K562 (cell line): ENCODE measurements around the gene HK2. TPM values are rescaled to one million over a fixed set of nuclear protein-coding genes. Genes with fewer than 3 reads are reported as not detected.

Experiments
- ATAC-seq: fragments of 200-7000 bp; cut with Tn5 transposase; 3 replicates; pipeline ENCODE4 v1.9.1; 2020; ENCODE audit warnings: moderate library complexity
- BruUV-seq: library from RNA; stranded (reverse); fragments of 400-500 nt; replicated peaks from 2 replicates; lab custom pipeline; 2021; lab: Mats Ljungman, UMichigan
- CTCF ChIA-PET: fragments of 300-600 bp; formaldehyde crosslinking; extraction: SDS; loops from one replicate; lab custom pipeline; 2021; ENCODE audit warnings: low intra/inter-chr PET ratio; lab: Yijun Ruan, JAX
- POLR2A ChIA-PET: fragments of 300-600, 350-650 bp; sonication (Branson Sonifier 250); formaldehyde crosslinking; extraction: SDS; loops from one replicate; lab custom pipeline; 2021; ENCODE audit warnings: antibody characterized with exemption, inconsistent platforms; lab: Yijun Ruan, JAX
- DNase-seq, 4 experiments: peaks; one replicate each; pipeline versions ENCODE4 v3.0.0 to v3.0.0-alpha.2; 2011 to 2018; ENCODE audit warnings: low spot score in 3 of 4, mixed read lengths in 3 of 4; ENCODE audit errors: extremely low read depth in 1 of 4
- FAIRE-seq: peaks from 2 replicates; lab custom pipeline; 2011; peaks lifted over from hg19 to GRCh38; lab: Jason Lieb, UNC
- H2AFZ ChIP-seq: 2 replicates; pipeline ENCODE4 v1.6.0; 2011; ENCODE audit warnings: low read depth, low read length, control low read depth, inconsistent platforms
- H3K27ac ChIP-seq: fragments of 200-600 bp; 3 replicates; pipeline ENCODE4 v1.8.0; 2011; ENCODE audit warnings: low read depth, mild to moderate bottlenecking, control low read depth, inconsistent platforms, low read length, moderate library complexity, mixed read lengths; ENCODE audit errors: extremely low read depth
- H3K27me3 ChIP-seq, 2 experiments: fragments of 300-600 bp in 1 of 2; 2 replicates in 1 of 2; 3 replicates in 1 of 2; pipeline versions ENCODE4 v1.6.0 to v1.8.0; 2011; ENCODE audit warnings: inconsistent platforms in 2 of 2, low read length in 2 of 2, mild to moderate bottlenecking in 1 of 2, mixed read lengths in 1 of 2, moderate library complexity in 1 of 2; ENCODE audit not compliant: control insufficient read depth in 2 of 2, insufficient read depth in 2 of 2
- H3K36me3 ChIP-seq: fragments of 300-600 bp; 3 replicates; pipeline ENCODE4 v1.8.0; 2011; ENCODE audit warnings: mild to moderate bottlenecking, low read length, inconsistent platforms; ENCODE audit not compliant: control insufficient read depth, insufficient read depth
- H3K4me1 ChIP-seq, 2 experiments: fragments of 200-600 bp in 1 of 2; replicated peaks in 1 of 2; 2 replicates in 1 of 2; 3 replicates in 1 of 2; pipeline versions ENCODE4 v1.5.1 to v1.8.0; 2011; ENCODE audit warnings: inconsistent platforms in 2 of 2, low read length in 2 of 2, mild to moderate bottlenecking in 1 of 2, mixed read lengths in 1 of 2, moderate library complexity in 1 of 2; ENCODE audit not compliant: control insufficient read depth in 2 of 2, insufficient read depth in 2 of 2
- H3K4me2 ChIP-seq: 2 replicates; pipeline ENCODE4 v1.6.1; 2011; ENCODE audit warnings: low read length, control low read depth, inconsistent platforms, mixed read lengths; ENCODE audit not compliant: insufficient read depth
- H3K4me3 ChIP-seq: fragments of 200-600 bp; sonication (generic), shearing (Covaris generic); 2 replicates; pipeline ENCODE4 v1.5.1; 2016; ENCODE audit warnings: control low read depth, inconsistent platforms
- H3K79me2 ChIP-seq: fragments of 200-600 bp; 3 replicates; pipeline ENCODE4 v1.8.0; 2011; ENCODE audit warnings: low read length, inconsistent platforms; ENCODE audit not compliant: control insufficient read depth, insufficient read depth
- H3K9ac ChIP-seq, 2 experiments: 2 replicates each; pipeline versions ENCODE4 v1.6.0 to v1.6.1; 2011; ENCODE audit warnings: low read depth in 2 of 2, low read length in 2 of 2, control low read depth in 1 of 2, inconsistent platforms in 1 of 2, mild to moderate bottlenecking in 1 of 2, mixed read lengths in 1 of 2; ENCODE audit not compliant: insufficient read depth in 1 of 2
- H3K9me1 ChIP-seq: one replicate; pipeline ENCODE4 v1.6.0; 2011; ENCODE audit warnings: inconsistent platforms, mild to moderate bottlenecking, low read length, moderate library complexity; ENCODE audit not compliant: control insufficient read depth, insufficient read depth
- H3K9me3 ChIP-seq: replicated peaks from 2 replicates; pipeline ENCODE4 v1.5.1; 2011; ENCODE audit warnings: low read depth, low read length, inconsistent platforms; ENCODE audit not compliant: control insufficient read depth, insufficient read depth
- H4K20me1 ChIP-seq: replicated peaks from 2 replicates; pipeline ENCODE4 v1.6.1; 2011; ENCODE audit warnings: low read length, inconsistent platforms, mixed read lengths; ENCODE audit not compliant: control insufficient read depth, insufficient read depth
- CREB1 ChIP-seq, 2 experiments: sonication (generic) in 1 of 2; formaldehyde crosslinking in 1 of 2; IDR thresholded peaks; 2 replicates each; pipeline versions ENCODE4 v1.6.1 to v1.8.0; 2012 to 2022; ENCODE audit warnings: inconsistent platforms in 1 of 2, mild to moderate bottlenecking in 1 of 2, missing genetic modification reagents in 1 of 2, moderate library complexity in 1 of 2
- FUS ChIP-seq: fragments of 200-400 bp; formaldehyde crosslinking; optimal IDR thresholded peaks from 2 replicates; pipeline ENCODE3; 2017; ENCODE audit warnings: low read depth, low read length
- LCOR ChIP-seq: sonication (generic); formaldehyde crosslinking; IDR thresholded peaks from 2 replicates; pipeline ENCODE4 v1.8.0; 2022; ENCODE audit warnings: mild to moderate bottlenecking, missing genetic modification reagents
- NCOR1 ChIP-seq: fragments of 450-650 bp; IDR thresholded peaks from 2 replicates; pipeline ENCODE4 v1.6.1; 2016; ENCODE audit warnings: mild to moderate bottlenecking, moderate library complexity
- NFE2L1 ChIP-seq: fragments of 450-650 bp; IDR thresholded peaks from 2 replicates; pipeline ENCODE4 v1.6.1; 2016; ENCODE audit warnings: missing genetic modification characterization, low read depth, mild to moderate bottlenecking, missing compliant biosample characterization, moderate library complexity, borderline replicate concordance
- PHF20 ChIP-seq: fragments of 450-650 bp; IDR thresholded peaks from 2 replicates; pipeline ENCODE4 v1.6.1; 2018; ENCODE audit not compliant: partially characterized antibody
- SIN3A ChIP-seq, 2 experiments: fragments of 150-350 bp in 1 of 2; IDR thresholded peaks; 2 replicates each; pipeline ENCODE4 v1.6.1; 2011 to 2016; ENCODE audit warnings: borderline replicate concordance in 2 of 2, low read depth in 2 of 2, low read length in 2 of 2, mild to moderate bottlenecking in 2 of 2, moderate library complexity in 2 of 2; ENCODE audit not compliant: control insufficient read depth in 1 of 2
- ZBTB8A ChIP-seq: fragments of 450-650 bp; IDR thresholded peaks from 2 replicates; pipeline ENCODE4 v1.6.1; 2018; ENCODE audit warnings: mild to moderate bottlenecking, moderate library complexity; ENCODE audit not compliant: partially characterized antibody
- ZNF133 ChIP-seq: fragments of 250-450 bp; sonication (Bioruptor Pico); IDR thresholded peaks from 2 replicates; pipeline ENCODE4 v1.4.0; 2020; ENCODE audit warnings: mild to moderate bottlenecking
- ZNF212 ChIP-seq: fragments of 450-650 bp; formaldehyde crosslinking; IDR thresholded peaks from 2 replicates; pipeline ENCODE4 v1.4.0; 2020; ENCODE audit warnings: mild to moderate bottlenecking
- WGBS: fragments of 100-300 bp; shearing (Covaris generic); methylation state at CpG from one replicate; pipeline ENCODE4 v1.1.6; 2016; ENCODE audit warnings: low coverage, mixed read lengths; ENCODE audit not compliant: insufficient coverage; ENCODE audit errors: missing lambda C conversion rate; 5-methylcytosine and 5-hydroxymethylcytosine counted together
- in situ Hi-C: fragments of 300-500 bp; cut with MboI; formaldehyde crosslinking; loops from 4 replicates; pipeline ENCODE4 v1.15.0; 2018; ENCODE audit warnings: inconsistent platforms, mixed read lengths
- intact Hi-C: fragments of 100-400 bp; cut with micrococcal nuclease; formaldehyde crosslinking; loops from 2 replicates; pipeline ENCODE4 v1.14.2; 2022
- polyA plus RNA-seq, 8 experiments: library from polyadenylated mRNA; depleted of rRNA in 4 of 8; stranded (reverse) in 5 of 8; unstranded in 3 of 8; fragments of >200 nt; fragmentation: Nextera tagmentation in 2 of 8; fragmentation: Illumina TruSeq in 1 of 8; extraction: Ambion mirVana in 2 of 8; extraction: Trizol in 1 of 8; gene quantifications; 2 replicates each; pipeline versions ENCODE4 v1.2.1 to v1.2.3, GENCODE V29; 2011 to 2014; ENCODE audit warnings: inconsistent platforms in 1 of 8, missing spikeins in 1 of 8
- total RNA-seq, 7 experiments: library from RNA; depleted of rRNA in 6 of 7; stranded (reverse); fragments of >200 nt in 6 of 7; fragmentation: Illumina TruSeq in 2 of 7; extraction: Trizol in 2 of 7; gene quantifications; 2 replicates each; pipeline versions ENCODE4 v1.2.1 to v1.2.3, GENCODE V29; 2011 to 2021; ENCODE audit warnings: low replicate concordance in 1 of 7
- TF ChIP-seq, protein P1 (sequence below): fragments of 450-650 bp; IDR thresholded peaks from 2 replicates; pipeline ENCODE4 v1.6.1; 2017; ENCODE audit warnings: mild to moderate bottlenecking, moderate library complexity
- TF ChIP-seq, protein P2 (sequence below): fragments of 250-450 bp; sonication (Bioruptor Pico); IDR thresholded peaks from 2 replicates; pipeline ENCODE4 v1.5.0; 2020; ENCODE audit warnings: mild to moderate bottlenecking
- TF ChIP-seq, protein P3 (sequence below), 3 experiments: fragments of 200-800 bp in 1 of 3; fragments of 250-450 bp in 1 of 3; fragments of 450-650 bp in 1 of 3; sonication (Bioruptor Pico) in 1 of 3; sonication (Bioruptor generic) in 1 of 3; formaldehyde crosslinking in 1 of 3; IDR thresholded peaks; 2 replicates each; pipeline versions ENCODE4 v1.6.1 to v1.8.0; 2016 to 2022; ENCODE audit warnings: mild to moderate bottlenecking in 2 of 3, missing genetic modification characterization in 2 of 3, missing compliant biosample characterization in 1 of 3, moderate library complexity in 1 of 3

Gene HK2
- total and polyA plus RNA-seq, 9 of the 15 experiments (the other 6 are each of a cell fraction or from before 2014, with no cell fraction given) = 4.7 to 56.0 (median 19.9) TPM

- intact Hi-C loops (loop anchor here (5.0 kb wide), 1 partner anchor 128 kb away; no protein-coding TSS in a partner anchor), in situ Hi-C loops (no loop called here)
- Histone ChIP-seq H3K4me1 (peaks cover 4 to 5% of the 10 kb centered on the region in 2 experiments; a peak in 2 of 5 replicates), H3K9me3 (no peaks in the 10 kb centered on the region), H3K9me1 (no peaks in the 10 kb centered on the region), H4K20me1 (0 out of 2 replicates have a peak, but pooled peaks cover 3% of the 10 kb centered on the region), H3K36me3 (no peaks in the 10 kb centered on the region), H3K9ac (no peak overlapping the region), H3K79me2 (no peaks in the 10 kb centered on the region), H3K27me3 (peaks cover 0 to 16% of the 10 kb centered on the region in 2 experiments; a peak in 2 of 5 replicates), H3K4me3 (no peak overlapping the region), H3K4me2 (no peak overlapping the region), H3K27ac (no peak overlapping the region), H2AFZ (no peak overlapping the region)
- ChIA-PET POLR2A (no interaction called here), CTCF (no interaction called here)
- no peak for ATAC-seq
- 21% methylated on average over 11 of the region's 11 CpGs for WGBS
- BruUV-seq = no TSS peak
- FAIRE-seq = no peak
- no peak for DNase-seq
- TF ChIP-seq LCOR (CRISPR knock-in tag) (no peak), CREB1 (IDR thresholded peaks at IDR 0.05) (no peak), CREB1 (CRISPR knock-in tag; IDR thresholded peaks at IDR 0.05) (no peak), ZNF133 (CRISPR knock-in tag) (no peak), ZBTB8A (no peak), SIN3A (IDR thresholded peaks at IDR 0.05; ENCODE audit: borderline replicate concordance in 2 of 2, control insufficient read depth in 1 of 2, low read depth in 2 of 2, low read length in 2 of 2) (no peak), PHF20 (no peak), NCOR1 (no peak), FUS (no peak), NFE2L1 (no peak), ZNF212 (CRISPR knock-in tag) (no peak)
- TF ChIP-seq, protein P1, sequence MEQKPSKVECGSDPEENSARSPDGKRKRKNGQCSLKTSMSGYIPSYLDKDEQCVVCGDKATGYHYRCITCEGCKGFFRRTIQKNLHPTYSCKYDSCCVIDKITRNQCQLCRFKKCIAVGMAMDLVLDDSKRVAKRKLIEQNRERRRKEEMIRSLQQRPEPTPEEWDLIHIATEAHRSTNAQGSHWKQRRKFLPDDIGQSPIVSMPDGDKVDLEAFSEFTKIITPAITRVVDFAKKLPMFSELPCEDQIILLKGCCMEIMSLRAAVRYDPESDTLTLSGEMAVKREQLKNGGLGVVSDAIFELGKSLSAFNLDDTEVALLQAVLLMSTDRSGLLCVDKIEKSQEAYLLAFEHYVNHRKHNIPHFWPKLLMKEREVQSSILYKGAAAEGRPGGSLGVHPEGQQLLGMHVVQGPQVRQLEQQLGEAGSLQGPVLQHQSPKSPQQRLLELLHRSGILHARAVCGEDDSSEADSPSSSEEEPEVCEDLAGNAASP = no peak
- TF ChIP-seq, protein P2, sequence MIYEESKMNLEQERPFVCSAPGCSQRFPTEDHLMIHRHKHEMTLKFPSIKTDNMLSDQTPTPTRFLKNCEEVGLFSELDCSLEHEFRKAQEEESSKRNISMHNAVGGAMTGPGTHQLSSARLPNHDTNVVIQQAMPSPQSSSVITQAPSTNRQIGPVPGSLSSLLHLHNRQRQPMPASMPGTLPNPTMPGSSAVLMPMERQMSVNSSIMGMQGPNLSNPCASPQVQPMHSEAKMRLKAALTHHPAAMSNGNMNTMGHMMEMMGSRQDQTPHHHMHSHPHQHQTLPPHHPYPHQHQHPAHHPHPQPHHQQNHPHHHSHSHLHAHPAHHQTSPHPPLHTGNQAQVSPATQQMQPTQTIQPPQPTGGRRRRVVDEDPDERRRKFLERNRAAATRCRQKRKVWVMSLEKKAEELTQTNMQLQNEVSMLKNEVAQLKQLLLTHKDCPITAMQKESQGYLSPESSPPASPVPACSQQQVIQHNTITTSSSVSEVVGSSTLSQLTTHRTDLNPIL (CRISPR knock-in tag) = no peak
- TF ChIP-seq, protein P3, sequence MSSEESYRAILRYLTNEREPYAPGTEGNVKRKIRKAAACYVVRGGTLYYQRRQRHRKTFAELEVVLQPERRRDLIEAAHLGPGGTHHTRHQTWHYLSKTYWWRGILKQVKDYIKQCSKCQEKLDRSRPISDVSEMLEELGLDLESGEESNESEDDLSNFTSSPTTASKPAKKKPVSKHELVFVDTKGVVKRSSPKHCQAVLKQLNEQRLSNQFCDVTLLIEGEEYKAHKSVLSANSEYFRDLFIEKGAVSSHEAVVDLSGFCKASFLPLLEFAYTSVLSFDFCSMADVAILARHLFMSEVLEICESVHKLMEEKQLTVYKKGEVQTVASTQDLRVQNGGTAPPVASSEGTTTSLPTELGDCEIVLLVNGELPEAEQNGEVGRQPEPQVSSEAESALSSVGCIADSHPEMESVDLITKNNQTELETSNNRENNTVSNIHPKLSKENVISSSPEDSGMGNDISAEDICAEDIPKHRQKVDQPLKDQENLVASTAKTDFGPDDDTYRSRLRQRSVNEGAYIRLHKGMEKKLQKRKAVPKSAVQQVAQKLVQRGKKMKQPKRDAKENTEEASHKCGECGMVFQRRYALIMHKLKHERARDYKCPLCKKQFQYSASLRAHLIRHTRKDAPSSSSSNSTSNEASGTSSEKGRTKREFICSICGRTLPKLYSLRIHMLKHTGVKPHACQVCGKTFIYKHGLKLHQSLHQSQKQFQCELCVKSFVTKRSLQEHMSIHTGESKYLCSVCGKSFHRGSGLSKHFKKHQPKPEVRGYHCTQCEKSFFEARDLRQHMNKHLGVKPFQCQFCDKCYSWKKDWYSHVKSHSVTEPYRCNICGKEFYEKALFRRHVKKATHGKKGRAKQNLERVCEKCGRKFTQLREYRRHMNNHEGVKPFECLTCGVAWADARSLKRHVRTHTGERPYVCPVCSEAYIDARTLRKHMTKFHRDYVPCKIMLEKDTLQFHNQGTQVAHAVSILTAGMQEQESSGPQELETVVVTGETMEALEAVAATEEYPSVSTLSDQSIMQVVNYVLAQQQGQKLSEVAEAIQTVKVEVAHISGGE (CRISPR knock-in tag; IDR thresholded peaks at IDR 0.05) = no peak
These were observed 90.7 kb downstream of the HK2 start for GRCh38 chr2:74924463-74925265.
